CMK (cell line): ENCODE measurements around the gene CNMD.
"Not testable (repeated sequence)": the region's sequence is repeated elsewhere in the genome, so short reads cannot be mapped to it uniquely, and the experiment has no call there.

Source experiments
- DNase-seq: peaks from one replicate; pipeline ENCODE4 v3.0.0-alpha.2; 2010; ENCODE audit warnings: low read depth

Gene CNMD

DNA sequence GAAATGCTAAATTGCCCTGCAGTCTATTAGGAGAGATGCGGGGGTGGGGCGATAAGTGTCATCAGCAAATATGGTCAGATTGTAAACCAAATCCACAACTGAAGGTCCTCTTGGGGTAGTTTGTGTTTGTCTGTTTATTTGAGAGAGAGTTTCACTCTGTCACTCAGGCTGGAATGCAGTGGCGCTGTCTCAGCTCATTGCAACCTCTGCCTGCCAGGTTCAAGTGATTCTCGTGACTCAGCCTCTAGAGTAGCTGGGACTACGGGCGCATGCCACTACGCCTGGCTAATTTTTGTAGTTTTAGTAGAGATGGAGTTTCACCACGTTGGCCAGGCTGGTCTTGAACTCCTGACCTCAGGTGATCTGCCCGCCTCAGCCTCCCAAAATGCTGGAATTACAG lies 53.8 kb downstream of the CNMD start:
- not testable (repeated sequence) for DNase-seq

DNA sequence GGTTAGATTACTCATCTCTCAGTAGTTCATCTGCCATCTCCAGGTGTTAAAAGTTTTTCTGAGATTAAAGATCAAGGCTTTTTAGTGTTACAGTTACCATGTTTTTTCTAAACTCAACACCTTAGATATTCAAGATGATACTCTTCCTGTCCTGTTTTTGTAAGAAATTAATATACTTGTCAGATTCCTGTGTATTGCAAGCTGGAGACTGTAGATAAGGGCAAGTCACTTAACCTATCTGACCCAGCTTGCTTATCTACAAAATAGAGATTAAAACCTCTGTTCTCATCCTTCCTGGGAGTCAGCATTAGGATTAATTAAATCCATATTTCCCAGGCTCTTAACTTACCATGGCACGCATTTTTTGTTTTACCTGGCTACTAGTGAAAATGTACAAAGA lies 61.8 kb downstream of the CNMD start:
- no peak for DNase-seq

DNA sequence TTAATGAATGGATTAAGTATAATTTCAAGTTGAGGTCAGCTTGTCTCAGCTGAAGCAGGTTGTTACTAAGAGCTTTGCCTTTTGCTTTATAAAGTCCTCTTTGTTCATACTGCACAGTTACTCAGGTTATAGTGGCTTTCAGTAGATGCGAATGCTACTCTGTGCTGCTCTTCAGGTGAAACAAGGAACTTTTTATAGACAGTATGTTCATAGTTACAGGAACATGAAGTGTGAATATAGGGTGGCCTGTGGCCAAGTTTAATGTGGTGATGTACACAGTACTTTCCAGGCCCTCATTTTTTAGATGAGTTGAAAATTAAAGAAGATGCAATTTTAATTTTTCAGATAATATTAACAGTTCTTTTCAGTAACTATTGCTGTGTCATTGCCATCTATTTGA lies 66.2 kb downstream of the CNMD start:
- DNase-seq: no peak

DNA sequence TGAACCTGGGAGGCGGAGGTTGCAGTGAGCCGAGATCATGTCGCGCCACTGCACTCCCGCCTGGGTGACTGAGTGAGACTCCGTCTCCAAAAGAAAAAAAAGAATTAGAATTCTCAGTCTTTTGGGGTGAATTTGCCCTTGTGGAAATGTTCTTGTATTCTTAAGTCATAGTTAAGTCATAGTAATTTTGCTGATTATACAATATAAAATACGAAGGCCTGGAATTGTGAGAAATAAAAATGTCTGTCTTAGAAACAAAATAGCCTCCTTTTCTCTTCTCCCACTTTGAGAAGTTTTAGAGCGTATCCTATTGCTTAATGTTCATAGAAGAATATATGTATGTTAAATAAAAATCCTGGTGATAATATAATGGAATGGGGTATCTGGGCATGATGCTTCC lies 68.9 kb downstream of the CNMD start:
- no peak for DNase-seq

DNA sequence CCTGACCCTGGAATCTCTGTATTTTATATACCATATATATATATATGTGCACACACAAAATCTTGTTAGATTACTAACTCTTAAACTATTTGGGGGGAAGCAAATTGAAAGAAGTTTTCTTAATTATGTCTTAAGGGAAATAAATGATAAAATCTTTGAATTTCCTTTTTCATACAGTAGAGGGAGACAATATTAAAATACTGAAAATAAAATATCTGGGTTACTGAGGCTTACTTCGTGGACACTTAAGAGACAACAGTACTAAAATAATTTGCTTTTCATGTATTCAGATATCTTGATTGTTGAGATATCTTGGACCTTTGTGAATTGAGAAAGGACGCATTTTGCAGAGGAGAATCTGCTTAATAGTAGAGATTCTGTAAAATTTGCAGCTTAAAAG lies 69.9 kb downstream of the CNMD start:
- DNase-seq: no peak

DNA sequence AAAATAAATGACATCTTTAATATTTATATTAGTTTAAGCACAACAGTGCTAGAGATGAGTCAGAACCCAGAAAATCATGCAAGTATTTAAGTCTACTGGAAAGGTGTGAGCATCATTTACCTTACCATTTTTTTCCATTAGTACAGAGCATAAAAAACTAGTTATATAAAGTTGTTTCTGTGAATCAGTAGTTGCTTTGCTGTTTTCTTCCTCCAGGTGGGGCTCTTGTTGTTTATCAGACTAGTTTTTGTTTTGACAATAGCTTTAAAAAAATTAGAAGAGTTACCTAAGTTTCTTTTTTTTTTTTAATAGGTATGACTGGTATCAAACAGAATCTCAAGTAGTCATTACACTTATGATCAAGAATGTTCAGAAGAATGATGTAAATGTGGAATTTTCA lies 74.3 kb downstream of the CNMD start:
- no peak for DNase-seq

DNA sequence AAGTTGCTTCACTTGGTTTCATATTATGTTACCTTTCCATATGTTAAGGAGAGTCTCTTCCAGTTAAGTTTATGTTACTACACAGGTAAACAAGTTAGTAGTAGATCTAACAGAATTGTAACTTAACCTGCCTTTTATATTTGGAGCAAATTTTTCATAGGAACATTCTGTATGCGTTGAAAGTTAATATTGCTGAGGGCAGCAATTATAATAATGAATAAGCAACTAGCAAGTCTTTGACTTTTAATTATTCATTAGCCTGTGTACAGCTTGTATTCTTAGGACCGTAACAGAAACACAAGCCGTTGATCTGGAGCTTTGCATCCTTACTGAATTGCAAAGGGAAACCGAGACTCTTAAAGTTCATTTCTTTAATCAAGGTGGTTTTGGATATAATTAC lies 75.3 kb downstream of the CNMD start:
- no peak for DNase-seq

DNA sequence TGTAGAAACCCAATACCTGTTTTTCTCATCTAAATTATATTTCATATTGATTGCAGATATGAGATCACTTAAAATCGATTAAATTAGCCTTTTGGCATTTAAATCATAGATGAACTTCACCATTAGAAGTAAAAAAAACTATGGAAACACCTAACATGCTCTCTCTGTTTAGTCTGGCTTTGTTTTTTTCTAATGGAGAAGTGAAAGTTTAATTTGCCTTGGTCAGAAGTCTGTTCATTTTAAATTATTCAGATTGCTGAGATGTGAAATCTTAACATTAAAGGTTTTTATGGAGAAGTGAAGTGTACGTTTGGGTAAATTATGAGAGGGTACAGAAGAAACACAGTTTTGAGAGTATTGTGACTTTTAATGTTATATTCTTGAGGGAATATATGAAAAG lies 80.3 kb downstream of the CNMD start:
- no peak for DNase-seq
